HPDE6-E6E7 (cell line): ENCODE results near the gene HHIPL1.

Source experiments
- DNase-seq: peaks from one replicate; pipeline ENCODE4 v3.0.0; 2011; ENCODE audit warnings: missing footprints; ENCODE audit errors: extremely low spot score

Gene HHIPL1

DNA sequence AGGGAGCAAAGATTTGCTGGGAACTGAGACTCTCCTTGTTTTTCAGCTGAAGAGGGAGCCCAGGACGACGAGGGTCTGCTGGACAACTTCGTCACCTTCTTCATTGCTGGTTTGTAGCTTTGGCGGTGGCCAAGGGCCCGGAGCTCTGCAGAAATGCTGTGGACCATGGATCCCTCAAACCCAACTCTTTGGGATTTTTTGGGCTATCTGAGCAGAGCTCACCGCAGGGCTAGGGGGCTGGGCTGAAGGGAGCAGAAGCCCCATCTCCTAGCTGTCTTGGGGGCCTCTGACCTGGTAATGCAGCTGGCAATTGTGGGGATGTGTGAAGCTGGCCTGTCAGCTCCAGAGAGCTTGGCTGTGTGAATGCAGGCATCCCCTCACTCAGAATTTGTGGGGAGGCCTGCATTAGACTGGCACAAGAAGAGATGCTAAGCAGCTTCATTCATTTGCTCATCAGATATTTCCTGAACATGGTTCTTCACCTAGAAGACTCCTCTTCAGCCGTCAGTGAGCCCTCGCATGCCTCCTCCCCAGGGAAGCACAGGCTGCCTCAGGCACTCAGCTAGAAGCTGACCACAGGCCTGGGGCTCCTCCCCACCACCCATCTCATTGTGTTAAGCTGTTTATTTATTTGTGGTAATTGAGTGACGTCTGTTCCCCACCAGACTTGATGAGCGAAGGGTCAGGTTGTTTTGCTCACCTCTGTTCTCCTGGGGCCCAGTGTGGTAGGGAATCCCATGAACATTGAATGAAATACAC is 71.3 kb downstream of the HHIPL1 start:
- DNase-seq, result no peak

DNA sequence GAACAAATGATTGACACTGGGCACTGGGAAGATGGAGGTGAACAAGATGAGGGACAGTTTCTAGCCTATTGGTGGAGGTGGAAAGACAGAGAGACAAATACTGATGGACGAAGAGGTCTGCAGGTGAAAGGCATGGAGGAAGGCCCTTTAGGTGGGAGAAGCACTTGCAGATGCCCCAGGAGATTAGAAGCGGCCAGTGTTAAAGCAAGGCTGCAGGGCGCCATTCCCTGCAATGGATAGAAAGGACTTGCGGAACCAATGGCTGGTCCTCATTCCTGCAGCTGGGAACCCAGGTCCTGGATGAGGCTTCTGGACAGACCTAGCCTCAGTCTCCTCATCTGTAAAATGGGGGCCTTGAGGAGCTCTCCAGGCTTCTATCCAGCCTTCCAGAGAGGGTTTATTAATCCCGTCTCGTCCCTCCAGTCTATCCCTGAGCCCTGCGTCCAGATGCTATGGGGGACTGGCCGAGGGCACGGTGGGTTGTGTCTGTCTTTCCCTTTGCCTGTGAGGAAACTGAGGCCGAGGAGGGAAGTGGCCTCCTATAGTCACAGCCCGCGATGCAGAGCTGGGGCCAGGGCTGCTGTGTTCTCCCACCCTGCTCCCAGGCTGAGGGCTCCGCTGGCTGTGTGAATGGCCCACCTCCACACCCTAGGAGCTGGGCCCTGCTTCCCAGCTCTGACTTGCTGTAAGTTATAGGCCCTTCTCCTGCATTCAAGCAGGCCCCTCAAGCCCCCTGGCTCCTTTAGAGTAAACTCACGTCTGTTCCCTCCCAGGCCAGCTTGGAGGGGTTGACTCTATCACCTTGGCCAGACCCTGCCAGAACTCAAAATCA is 72.1 kb downstream of the HHIPL1 start:
- DNase-seq, result no peak

DNA sequence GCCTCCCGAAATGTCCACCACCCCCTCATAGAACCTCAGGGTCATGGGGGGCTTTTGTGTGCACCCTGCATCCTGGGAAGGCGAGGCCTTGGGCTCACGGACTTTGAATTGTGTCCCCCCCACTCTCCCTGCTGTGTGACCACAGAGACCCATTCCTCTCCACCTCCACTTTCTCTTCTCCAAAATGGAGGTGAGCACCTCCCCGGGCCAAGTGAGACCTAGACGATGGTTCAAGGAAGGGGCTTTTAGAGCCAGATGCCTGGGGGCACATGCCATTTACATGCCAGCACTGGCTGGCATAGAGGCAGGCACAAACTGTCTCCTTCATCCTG is 72.7 kb downstream of the HHIPL1 start:
- no peak for DNase-seq

DNA sequence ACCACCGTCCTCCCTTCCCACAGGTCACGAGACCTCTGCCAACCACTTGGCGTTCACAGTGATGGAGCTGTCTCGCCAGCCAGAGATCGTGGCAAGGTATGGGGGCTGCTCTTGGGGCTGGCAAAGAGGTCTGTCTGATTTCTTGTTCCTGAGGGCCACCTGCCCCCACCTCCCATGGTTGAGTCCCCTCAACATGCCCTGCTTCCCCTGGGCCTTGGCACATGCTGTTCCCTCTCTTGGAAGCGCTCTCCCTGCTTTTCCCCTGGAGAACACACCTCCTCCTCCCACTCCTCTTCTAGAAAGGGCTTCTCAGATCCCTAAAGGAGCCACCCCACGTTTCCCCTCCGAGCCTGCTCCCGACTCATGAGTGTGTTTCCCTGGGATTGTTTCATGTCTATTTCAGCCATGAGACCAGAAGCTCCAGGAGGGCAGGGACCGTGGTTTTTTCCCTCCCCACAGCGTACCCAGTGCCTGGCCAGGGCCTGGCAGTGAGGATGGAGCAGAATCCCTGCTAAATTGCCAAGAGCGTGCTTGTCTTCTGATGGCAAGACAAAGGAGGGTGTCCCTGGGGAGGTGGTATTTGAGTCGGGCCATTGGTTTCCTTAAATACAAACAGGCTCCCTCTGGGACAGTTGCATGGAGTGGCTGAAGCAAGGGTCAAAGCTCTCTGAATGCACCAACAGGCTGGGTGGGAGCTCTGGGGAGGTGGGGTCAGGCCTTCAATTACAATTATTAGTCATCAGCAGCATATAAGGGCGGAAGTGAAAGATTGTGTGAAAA is 73.3 kb downstream of the HHIPL1 start:
- no peak for DNase-seq

DNA sequence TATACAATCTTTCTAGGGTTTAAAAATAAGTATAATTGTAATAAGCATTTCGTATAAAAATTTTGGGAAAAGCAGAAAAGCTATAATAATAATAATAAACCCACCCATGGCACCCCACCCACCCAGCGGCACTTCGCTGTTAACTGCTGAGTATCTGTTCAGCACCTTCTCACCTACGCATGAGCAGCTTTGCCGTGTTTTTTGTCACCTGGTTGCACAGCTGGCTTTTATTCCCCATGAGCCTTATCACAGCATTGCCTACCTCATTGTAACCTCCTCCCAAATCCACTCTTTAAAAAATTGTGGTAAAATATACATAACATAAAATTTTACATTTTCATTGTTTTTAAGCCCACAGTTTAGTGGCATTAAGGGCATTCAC is 73.9 kb downstream of the HHIPL1 start:
- DNase-seq, result no peak

DNA sequence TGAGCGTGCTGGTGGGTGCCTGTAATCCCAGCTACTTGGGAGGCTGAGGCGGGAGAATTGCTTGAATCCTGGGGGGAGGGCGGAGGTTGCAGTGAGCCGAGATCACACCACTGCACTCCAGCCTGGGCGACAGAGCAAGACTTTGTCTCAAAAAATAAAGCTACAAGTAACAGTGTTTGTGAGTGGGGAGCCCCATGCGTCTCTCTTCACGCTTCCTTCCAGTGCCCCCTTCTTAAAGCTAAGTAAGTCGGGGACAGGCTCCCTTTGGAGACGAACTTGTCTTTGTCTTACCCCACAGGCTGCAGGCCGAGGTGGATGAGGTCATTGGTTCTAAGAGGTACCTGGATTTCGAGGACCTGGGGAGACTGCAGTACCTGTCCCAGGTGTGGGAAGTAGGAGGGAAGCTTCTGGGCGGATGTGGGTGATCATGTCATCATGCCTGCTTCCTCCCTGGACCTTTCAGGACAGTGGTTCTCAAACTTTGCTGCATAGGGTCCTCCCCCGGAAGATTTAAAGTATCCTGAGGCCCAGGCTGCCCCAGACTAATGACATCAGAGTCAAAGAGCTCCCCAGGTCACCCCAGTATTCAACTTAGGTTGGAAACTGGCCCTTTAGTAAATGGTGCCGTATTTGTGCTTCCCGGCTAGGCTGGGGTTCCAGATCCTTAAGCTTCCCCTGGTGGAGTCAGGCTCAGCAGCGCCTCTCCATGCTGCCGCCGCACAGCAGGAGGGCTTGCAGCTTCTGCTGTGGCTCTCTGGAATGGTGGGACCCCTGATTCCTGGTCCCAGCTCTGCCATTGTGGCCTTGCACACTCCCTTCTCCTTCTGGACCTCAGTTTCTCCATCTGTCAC is 76.2 kb downstream of the HHIPL1 start:
- no peak for DNase-seq

DNA sequence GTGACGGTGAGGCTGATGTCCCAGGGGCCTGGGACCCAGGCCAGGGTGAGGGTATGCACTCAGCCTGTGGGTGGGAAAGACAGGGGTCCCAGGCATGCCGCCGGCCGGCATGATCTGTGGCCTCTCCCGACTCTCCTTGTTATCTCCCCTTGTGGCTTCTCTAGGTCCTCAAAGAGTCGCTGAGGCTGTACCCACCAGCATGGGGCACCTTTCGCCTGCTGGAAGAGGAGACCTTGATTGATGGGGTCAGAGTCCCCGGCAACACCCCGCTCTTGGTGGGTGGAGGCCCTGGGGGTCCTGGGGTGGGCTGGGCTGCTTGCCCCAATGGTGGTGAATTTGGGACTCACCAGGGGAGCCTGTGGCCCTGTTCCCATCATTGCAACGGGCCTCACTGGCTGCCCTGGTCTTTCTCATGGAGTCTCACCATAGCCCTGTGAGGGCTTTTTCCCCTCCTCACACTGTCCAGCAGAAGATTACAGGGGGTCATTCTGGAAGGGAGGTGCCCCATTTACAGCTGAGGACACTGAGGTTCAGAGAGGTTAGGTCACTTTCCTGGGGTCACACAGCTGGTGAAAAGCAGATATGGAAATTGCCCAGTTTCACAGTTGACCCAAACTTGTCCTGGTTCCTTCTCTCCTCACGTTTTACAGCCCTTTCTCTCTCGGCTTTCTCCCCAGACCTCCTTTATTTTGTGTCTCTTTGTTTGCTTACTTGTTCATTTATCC is 77.0 kb downstream of the HHIPL1 start:
- no peak for DNase-seq

DNA sequence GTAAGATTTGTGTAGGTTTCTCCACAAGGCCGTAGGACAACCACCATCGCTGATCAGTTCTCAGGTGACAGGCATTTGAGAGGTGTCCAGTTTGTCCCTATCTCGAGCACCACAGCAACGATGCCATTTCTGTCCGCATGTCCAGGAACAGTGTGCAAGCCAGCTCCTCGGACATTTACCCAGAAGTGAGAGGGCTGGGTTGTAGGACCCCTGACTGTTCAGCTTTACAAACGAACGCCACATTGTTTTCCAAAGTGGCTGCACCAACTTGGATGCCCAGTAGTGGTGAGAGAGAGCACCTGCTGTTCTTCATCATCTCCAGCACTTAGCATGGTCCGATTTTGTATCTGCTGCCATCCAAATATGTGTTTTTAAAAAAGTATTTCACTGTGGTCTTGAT is 77.8 kb downstream of the HHIPL1 start:
- no peak for DNase-seq

DNA sequence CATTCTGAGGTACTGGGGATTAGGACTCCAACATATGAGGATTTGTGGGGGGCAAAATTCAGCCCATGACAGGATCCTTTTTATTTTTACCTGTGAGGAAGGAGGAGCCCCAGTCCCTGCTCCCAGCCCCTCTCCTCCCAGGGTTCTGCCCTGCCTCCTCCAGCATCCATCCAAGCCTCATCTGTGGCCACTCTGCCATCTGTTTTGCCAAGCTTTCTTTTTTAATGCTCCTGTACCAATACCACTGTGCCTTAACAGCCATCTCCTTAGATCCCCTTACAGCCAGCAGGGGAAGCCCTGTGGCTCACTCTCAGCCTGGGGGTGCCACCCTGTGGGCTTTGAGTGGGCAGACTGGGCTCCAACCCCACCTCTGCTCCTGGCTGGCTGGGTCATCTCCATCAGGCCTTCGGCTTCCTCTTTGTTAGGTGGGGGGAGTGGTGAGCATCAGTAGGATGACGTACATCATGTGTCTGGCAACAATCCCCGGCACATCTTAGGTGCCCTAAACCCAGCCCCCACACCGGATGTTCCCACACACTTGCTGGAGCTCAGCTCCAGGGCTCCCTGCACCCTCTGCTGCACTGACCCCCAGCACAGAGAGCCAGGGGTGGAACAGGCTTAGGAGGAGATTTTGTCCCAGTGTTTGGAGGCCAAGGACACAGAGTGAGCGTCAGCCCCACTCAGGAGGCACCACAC is 79.4 kb downstream of the HHIPL1 start:
- no peak for DNase-seq

DNA sequence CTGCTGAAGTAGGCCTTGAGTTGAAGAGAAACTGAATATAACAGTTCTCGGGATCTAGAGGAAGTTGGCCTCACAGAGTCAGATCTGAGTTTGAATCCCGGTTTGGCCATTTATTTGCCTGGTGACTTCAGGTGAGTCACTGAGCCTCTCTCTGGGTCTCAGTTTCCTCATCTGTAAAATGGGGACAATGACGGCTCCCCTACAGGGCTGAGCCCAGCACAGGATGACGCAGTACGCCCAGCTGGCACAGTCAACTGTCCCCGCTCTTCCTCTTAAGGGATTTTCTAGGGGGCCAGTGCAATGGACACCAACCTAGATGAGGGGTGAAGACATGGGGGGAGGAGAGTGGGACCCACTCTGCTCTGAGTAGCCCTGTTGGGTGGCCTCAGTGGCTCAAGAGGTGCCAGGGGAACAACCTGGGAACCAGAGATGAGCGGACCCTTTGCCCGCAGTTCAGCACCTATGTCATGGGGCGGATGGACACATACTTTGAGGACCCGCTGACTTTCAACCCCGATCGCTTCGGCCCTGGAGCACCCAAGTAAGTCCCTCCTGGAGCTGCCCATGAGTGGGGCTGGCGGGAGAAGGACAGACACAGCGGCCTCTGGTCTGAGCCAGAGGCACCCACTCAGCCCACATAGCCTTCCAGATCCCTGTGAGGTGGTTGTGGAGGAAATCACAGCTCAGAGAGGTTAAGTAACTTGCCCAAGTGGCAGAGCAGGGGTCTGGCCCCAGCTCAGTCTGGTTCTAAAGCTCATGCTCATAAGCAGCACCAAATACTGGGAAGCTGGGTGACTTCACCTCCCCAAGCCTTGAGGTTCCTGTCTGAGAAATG is 80.2 kb downstream of the HHIPL1 start:
- no peak for DNase-seq

DNA sequence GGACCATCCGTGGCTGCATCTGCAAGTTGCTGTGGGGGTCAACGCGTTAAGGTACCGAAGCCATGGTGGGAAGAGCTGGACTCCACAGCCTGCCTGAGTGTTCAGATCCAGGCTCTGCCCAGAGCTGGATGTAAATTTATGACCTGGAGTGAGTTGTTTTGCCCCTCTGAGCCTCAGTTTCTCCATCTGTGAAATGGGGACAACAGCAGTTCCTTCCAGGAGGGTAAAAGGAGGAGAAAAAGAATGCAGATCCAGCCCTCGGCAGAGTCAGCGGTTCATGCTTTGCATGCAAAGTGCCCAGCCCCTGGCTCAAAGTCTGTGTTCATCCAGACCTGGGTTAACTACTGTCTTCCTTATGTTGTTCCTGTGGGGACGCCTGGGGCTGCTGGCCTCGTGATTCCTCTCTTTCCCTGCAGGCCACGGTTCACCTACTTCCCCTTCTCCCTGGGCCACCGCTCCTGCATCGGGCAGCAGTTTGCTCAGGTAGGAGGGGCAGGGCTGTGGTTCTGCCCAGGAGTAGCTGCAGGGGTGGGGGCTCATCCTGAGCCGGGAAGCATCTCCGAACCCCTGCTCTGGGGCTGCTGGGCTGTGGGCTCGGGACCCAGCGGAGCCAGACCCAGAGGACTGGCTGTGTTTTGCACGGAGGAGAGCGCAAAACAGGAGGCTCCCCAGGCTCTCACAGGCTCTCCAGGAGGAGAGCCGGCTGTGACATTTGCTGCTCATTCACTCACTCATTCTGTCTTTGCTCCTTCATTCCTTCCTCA is 81.0 kb downstream of the HHIPL1 start:
- no peak for DNase-seq

DNA sequence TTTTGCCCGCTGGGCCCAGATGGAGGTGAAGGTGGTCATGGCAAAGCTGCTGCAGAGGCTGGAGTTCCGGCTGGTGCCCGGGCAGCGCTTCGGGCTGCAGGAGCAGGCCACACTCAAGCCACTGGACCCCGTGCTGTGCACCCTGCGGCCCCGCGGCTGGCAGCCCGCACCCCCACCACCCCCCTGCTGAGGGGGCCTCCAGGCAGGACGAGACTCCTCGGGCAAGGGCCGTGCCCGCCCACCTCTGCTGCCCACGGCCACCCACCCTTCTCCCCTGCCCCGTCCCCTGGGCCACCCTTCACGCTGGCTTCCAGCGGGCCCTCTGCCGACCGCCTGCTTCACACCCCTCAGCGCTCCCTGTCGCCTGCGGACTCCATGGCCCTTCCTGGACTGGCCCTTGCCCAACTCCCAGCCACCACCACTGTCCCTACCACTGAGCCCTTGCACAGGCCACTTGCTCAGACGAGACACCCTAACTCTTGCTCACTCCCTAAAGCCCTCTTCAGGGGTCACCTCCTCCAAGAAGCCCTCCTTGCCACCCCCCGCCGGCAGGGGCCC is 81.7 kb downstream of the HHIPL1 start:
- no peak for DNase-seq

DNA sequence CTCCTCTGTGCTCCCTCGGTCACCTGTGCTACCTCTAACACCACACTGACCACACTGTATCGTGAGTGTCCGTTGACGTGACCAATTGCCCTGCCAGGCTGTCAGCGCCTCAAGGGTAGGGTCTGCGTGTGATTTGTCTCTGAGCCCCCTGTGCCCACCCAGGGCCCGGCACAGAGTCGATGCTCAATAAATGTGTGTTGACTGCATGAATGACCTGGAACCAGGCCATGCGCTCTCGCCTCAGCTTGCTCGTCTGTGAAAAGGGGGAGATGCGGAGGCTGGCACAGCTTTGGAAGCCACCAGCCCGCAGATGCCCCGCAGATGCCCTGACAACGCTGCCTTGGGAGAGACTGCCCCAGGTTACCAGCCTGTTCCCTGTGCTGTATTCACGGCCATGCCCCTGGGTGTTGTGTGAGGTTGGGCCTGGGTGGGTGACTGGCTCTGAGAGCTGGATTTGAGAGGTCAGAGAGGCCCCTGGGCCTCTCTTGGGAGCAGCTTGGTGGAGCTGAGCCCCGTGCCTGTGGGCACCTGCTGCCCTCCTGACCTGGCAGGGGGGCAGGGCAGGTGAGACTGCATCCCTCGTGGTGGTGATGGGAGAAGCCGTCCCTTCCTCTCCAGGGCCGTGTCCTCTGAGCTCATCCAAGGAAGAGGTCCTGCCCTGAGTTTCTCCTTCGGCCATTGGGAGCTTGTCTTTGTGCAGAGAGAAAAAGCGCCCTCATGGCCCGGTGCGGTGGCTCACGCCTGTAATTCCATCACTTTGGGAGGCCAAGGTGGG is 82.4 kb downstream of the HHIPL1 start:
- DNase-seq, result no peak

DNA sequence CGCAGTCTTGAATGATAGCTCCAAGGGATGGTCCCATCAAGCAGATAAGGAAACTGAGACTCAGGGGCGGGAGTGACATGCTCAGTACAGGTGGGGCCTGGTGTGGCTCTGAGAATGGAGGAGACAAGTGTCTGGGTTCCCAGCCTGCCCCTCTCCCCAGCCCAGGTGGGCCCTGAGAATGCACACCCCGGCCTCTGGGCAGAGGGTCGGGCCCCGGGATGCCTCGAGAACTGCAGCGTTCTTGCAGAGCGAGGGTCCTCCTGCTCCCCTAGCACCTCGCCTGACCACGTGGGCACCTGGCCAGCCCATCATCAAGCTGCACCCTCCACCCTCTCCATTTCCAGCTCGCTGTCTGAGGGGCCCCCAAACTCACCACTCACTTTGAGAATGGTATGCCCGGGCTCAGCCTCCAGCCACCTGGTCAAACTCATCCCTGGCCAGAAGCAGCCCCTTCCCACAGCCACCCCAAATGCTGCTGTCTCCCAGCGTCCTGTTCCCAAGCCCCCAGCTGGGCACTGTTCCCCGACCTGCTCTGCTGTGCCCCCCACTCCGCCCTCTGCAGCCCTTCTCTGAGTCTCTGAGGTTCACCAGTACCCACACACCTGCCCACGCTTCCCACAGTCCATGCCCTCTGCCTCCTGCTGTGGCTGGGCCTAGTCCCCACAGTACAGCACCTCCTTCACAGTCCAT is 83.4 kb downstream of the HHIPL1 start:
- DNase-seq, result no peak

DNA sequence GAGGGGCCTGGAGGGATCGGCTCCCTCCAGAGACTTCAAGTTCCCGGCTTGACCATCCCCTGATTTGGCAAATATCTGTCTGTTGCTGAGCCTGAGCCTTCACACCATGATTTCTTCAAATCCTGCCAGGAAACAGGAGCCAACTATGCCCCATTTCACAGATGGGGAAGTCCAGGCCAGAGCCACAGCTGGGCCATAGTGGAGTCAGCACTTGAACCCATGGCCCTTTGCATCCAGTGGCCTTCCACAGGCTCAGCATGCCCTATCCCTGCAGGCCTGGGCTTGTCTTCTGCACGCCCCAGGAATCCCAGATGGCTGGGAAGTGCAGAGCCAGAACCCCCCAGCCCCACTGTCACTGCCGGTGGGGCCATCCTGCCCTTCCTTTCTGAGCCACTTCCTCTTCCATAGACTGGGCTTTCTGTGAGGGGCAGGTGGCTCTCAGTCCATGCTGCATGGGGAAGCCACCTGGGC is 84.1 kb downstream of the HHIPL1 start:
- DNase-seq, result no peak
